NCI-H510A (cell line): ENCODE results near the gene HSF2BP.
"Not testable (repeated sequence)": the region's sequence is repeated elsewhere in the genome, so short reads cannot be mapped to it uniquely, and the experiment has no call there.

Source experiments
- DNase-seq: peaks from one replicate; lab custom pipeline; 2025; lab: John Stamatoyannopoulos, UW

Gene HSF2BP

GRCh38 chr21:43597540-43598250 lies 61.6 kb downstream of the HSF2BP start:
- DNase-seq, result no peak

- no peak for DNase-seq
Observed at GRCh38 chr21:43597052-43597451, 62.2 kb downstream of the HSF2BP start.

- DNase-seq, result no peak
Observed at GRCh38 chr21:43596616-43597015, 62.7 kb downstream of the HSF2BP start.

GRCh38 chr21:43595769-43596168 lies 63.5 kb downstream of the HSF2BP start:
- DNase-seq, result not testable (repeated sequence)

GRCh38 chr21:43593078-43593477 lies 66.2 kb downstream of the HSF2BP start:
- no peak for DNase-seq

GRCh38 chr21:43591571-43591970 lies 67.7 kb downstream of the HSF2BP start:
- no peak for DNase-seq

GRCh38 chr21:43590194-43590593 lies 69.1 kb downstream of the HSF2BP start:
- no peak for DNase-seq

GRCh38 chr21:43588957-43589356 lies 70.3 kb downstream of the HSF2BP start:
- DNase-seq, result no peak

GRCh38 chr21:43585924-43586413 lies 73.3 kb downstream of the HSF2BP start:
- no peak for DNase-seq

GRCh38 chr21:43585514-43585913 lies 73.8 kb downstream of the HSF2BP start:
- no peak for DNase-seq

- DNase-seq, result no peak
Observed at GRCh38 chr21:43581453-43581852, 77.8 kb downstream of the HSF2BP start.

GRCh38 chr21:43578677-43579303 lies 80.5 kb downstream of the HSF2BP start:
- DNase-seq, result no peak

- no peak for DNase-seq
Observed at GRCh38 chr21:43575473-43575844, 83.8 kb downstream of the HSF2BP start.

- no peak for DNase-seq
Observed at GRCh38 chr21:43574741-43575472, 84.4 kb downstream of the HSF2BP start.

- no peak for DNase-seq
Observed at GRCh38 chr21:43573921-43574320, 85.4 kb downstream of the HSF2BP start.

GRCh38 chr21:43572446-43572845 lies 86.8 kb downstream of the HSF2BP start:
- no peak for DNase-seq

GRCh38 chr21:43571976-43572375 lies 87.3 kb downstream of the HSF2BP start:
- no peak for DNase-seq

- DNase-seq, result not testable (repeated sequence)
Observed at GRCh38 chr21:43570195-43570594, 89.1 kb downstream of the HSF2BP start.

GRCh38 chr21:43562451-43562850 lies 96.8 kb downstream of the HSF2BP start:
- not testable (repeated sequence) for DNase-seq

- not testable (repeated sequence) for DNase-seq
Observed at GRCh38 chr21:43540561-43540960, 118.7 kb downstream of the HSF2BP start.

GRCh38 chr21:43522495-43523131 lies 136.7 kb downstream of the HSF2BP start:
- not testable (repeated sequence) for DNase-seq

- not testable (repeated sequence) for DNase-seq
Observed at GRCh38 chr21:43517701-43518100, 141.6 kb downstream of the HSF2BP start.
